Measurements from ENCODE around the gene PPIL6. TPM values are rescaled to one million over a fixed set of nuclear protein-coding genes. Genes with fewer than 3 reads are reported as not detected.

The PPIL6 gene
- total RNA-seq, 1 donor from 2014 or later = 3.9 TPM

GRCh38 chr6:109347779-109348178 lies 92.6 kb downstream of the PPIL6 start:
- TF ChIP-seq, protein P1, sequence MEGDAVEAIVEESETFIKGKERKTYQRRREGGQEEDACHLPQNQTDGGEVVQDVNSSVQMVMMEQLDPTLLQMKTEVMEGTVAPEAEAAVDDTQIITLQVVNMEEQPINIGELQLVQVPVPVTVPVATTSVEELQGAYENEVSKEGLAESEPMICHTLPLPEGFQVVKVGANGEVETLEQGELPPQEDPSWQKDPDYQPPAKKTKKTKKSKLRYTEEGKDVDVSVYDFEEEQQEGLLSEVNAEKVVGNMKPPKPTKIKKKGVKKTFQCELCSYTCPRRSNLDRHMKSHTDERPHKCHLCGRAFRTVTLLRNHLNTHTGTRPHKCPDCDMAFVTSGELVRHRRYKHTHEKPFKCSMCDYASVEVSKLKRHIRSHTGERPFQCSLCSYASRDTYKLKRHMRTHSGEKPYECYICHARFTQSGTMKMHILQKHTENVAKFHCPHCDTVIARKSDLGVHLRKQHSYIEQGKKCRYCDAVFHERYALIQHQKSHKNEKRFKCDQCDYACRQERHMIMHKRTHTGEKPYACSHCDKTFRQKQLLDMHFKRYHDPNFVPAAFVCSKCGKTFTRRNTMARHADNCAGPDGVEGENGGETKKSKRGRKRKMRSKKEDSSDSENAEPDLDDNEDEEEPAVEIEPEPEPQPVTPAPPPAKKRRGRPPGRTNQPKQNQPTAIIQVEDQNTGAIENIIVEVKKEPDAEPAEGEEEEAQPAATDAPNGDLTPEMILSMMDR (IDR thresholded peaks at IDR 0.05; ENCODE audit: borderline replicate concordance) = no peak
- H3K27ac ChIP-seq (replicated peaks) = no peak overlapping the region
- no peak for DNase-seq
- peaks cover 30% of the 10 kb centered on the region for H3K4me1 ChIP-seq
- intact Hi-C loops (cut with micrococcal nuclease) = no loop called here
- H3K4me3 ChIP-seq = no peak overlapping the region
- no peaks in the 10 kb centered on the region for H3K9me3 ChIP-seq (replicated peaks)
- H3K36me3 ChIP-seq = no peaks in the 10 kb centered on the region
- H3K27me3 ChIP-seq (ENCODE audit: low read depth) = no peaks in the 10 kb centered on the region

DNA sequence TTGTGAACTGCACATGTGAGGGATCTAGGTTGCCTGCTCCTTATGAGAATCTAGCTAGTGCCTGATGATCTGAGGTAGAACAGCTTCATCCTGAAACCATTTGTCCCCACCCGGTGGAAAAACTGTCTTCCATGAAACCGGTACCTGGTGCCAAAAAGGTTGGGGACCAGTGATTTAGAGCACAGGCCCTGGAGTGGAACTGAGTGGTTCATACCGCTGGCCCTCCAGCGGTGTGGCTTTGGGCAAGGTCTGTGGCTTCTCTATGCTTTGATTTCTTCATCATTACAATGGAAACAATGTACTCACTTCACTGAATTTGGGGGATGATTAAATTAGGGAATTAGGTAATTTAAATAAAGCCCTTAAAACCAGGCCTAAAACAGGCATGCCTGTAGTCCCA lies 94.4 kb downstream of the PPIL6 start:
- intact Hi-C loops (cut with micrococcal nuclease) = no loop called here
- Histone ChIP-seq H3K9me3 (replicated peaks) (no peaks in the 10 kb centered on the region), H3K36me3 (no peaks in the 10 kb centered on the region), H3K4me1 (peaks cover 20% of the 10 kb centered on the region), H3K27ac (replicated peaks) (no peak overlapping the region), H3K4me3 (no peak overlapping the region), H3K27me3 (ENCODE audit: low read depth) (no peaks in the 10 kb centered on the region)
- DNase-seq = no peak
- TF ChIP-seq, protein P1 (IDR thresholded peaks at IDR 0.05; ENCODE audit: borderline replicate concordance) = no peak

- Histone ChIP-seq H3K27me3 (ENCODE audit: low read depth) (no peaks in the 10 kb centered on the region), H3K9me3 (replicated peaks) (no peaks in the 10 kb centered on the region), H3K27ac (replicated peaks) (no peak overlapping the region), H3K4me1 (peaks cover 5% of the 10 kb centered on the region), H3K4me3 (no peak overlapping the region), H3K36me3 (no peaks in the 10 kb centered on the region)
- DNase-seq = no peak
- intact Hi-C loops (cut with micrococcal nuclease) = no loop called here
- TF ChIP-seq, protein P1 (IDR thresholded peaks at IDR 0.05; ENCODE audit: borderline replicate concordance) = no peak
Measured at GRCh38 chr6:109344226-109344625, 96.2 kb downstream of the PPIL6 start.

DNA sequence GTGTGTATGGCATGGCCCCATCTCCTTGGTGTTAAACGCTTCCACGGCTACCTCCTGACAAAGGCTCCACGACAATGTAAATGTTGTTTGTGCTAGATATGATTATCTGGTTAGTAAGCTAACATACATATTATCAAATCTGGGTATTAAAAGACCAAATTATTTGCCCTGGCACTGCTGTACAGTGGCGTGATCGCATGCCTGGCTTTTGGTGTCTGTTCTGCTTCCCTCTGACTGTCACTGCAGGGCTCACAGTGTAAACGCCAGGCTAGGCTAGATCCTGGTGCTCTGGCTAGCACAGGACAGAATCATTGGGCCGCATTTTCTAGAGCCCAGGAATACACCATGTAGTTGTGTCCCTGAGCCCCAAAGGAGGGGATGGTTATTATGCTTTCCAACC lies 96.9 kb downstream of the PPIL6 start:
- intact Hi-C loops (cut with micrococcal nuclease) = no loop called here
- no peak overlapping the region for H3K4me3 ChIP-seq

DNA sequence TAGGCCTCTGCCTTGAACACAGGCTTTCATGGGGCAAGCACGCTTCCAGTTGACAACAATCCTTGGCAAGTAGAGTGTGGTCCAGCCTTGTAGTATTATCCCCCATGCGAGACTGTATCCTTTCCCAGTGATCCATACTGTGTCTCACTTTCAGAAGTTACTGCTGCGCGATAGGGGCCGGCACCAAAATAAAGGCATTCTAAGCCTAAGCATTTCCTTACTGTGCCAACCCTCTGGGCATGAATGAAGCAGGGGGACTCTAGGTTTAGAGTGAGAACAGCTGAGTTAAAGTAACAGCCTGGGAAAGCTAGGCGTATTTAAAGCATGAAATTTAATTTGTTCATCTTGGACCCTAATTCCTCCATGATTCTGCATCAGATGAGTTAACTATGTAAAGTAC lies 97.5 kb downstream of the PPIL6 start:
- Histone ChIP-seq H3K27me3 (ENCODE audit: low read depth) (no peaks in the 10 kb centered on the region), H3K4me3 (no peak overlapping the region)
- TF ChIP-seq, protein P1 (IDR thresholded peaks at IDR 0.05; ENCODE audit: borderline replicate concordance) = no peak

More for the DNA sequence above, 96.9 kb downstream of the PPIL6 start:
- H3K36me3 ChIP-seq = no peaks in the 10 kb centered on the region
- no peaks in the 10 kb centered on the region for H3K9me3 ChIP-seq (replicated peaks)
- peaks cover 3% of the 10 kb centered on the region for H3K4me1 ChIP-seq
- DNase-seq = no peak
- no peaks in the 10 kb centered on the region for H3K27me3 ChIP-seq (ENCODE audit: low read depth)
- H3K27ac ChIP-seq (replicated peaks) = no peak overlapping the region
- TF ChIP-seq, protein P1 (IDR thresholded peaks at IDR 0.05; ENCODE audit: borderline replicate concordance) = no peak

DNA sequence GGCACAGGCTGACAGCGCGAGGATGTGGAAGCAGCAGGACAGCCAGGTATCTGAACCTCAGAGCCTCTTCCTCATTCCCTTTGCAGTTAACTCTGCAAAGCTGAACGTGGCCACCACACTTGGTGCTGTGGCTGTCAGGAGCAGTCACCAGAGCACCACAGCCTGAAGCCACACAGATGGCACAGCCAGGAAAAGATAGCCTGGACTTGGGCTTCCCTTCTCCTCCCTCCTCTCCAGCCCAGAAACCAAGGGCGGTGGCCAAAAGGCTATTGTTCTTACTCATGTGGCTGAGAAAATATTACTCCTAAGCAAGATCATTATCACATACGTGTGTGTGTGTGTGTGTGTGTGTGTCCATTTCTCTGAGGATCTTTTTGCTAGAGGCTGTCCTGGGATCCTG lies 97.9 kb downstream of the PPIL6 start:
- TF ChIP-seq, protein P1 (IDR thresholded peaks at IDR 0.05; ENCODE audit: borderline replicate concordance) = no peak
- intact Hi-C loops (cut with micrococcal nuclease) = no loop called here
- Histone ChIP-seq H3K4me3 (no peak overlapping the region), H3K27ac (replicated peaks) (no peak overlapping the region), H3K9me3 (replicated peaks) (no peaks in the 10 kb centered on the region), H3K4me1 (peaks cover 3% of the 10 kb centered on the region), H3K36me3 (no peaks in the 10 kb centered on the region), H3K27me3 (ENCODE audit: low read depth) (no peaks in the 10 kb centered on the region)
- no peak for DNase-seq

More for the DNA sequence above, 97.5 kb downstream of the PPIL6 start:
- intact Hi-C loops (cut with micrococcal nuclease) = no loop called here
- Histone ChIP-seq H3K4me1 (peaks cover 3% of the 10 kb centered on the region), H3K36me3 (no peaks in the 10 kb centered on the region), H3K27ac (replicated peaks) (no peak overlapping the region), H3K9me3 (replicated peaks) (no peaks in the 10 kb centered on the region)
- no peak for DNase-seq

All from left ventricle myocardium inferior (tissue), 1 donor.